Upper lobe of left lung (tissue), 4 donors: ENCODE results near the gene CAMK2B.

Source experiments
- CTCF ChIP-seq, 6 experiments: fragments of 450-650 bp in 4 of 6; fragments of 200-600 bp in 2 of 6; sonication (generic) in 2 of 6; IDR thresholded peaks; one replicate each; pipeline ENCODE4 v1.5.1; 2016 to 2019; ENCODE audit warnings: antibody characterized with exemption in 6 of 6
- POLR2A ChIP-seq, 4 donors: fragments of 450-650 bp; IDR thresholded peaks; one replicate each; pipeline ENCODE4 v1.5.1; 2016 to 2017; ENCODE audit warnings: antibody characterized with exemption in 4 of 4, mild to moderate bottlenecking in 2 of 4

GRCh38 chr7:44195889-44196288 is 129.5 kb downstream of the CAMK2B start:
- TF ChIP-seq POLR2A (IDR thresholded peaks at IDR 0.05): no peak
- TF ChIP-seq CTCF (IDR thresholded peaks at IDR 0.05): no peak
